ENCODE data around the gene PAXIP1. TPM values are rescaled to one million over a fixed set of nuclear protein-coding genes. Genes with fewer than 3 reads are reported as not detected.

PAXIP1 gene
- total and polyA plus RNA-seq, 10 of the 15 experiments (the other 5 are each of a cell fraction or from before 2014, with no cell fraction given): 7.3 to 27.2 (median 18.1) TPM

- ATAC-seq: no peak
- Histone ChIP-seq H2AFZ (ENCODE audit: control insufficient read depth, low read depth, low read length) (no peak overlapping the region), H3K79me2 (ENCODE audit: control insufficient read depth, insufficient read depth, low read length) (no peaks in the 10 kb centered on the region), H3K36me3 (ENCODE audit: control insufficient read depth in 2 of 2, insufficient read depth in 2 of 2, low read length in 1 of 2) (peaks cover 7 to 18% of the 10 kb centered on the region in 2 experiments; a peak in 3 of 4 replicates), H4K20me1 (ENCODE audit: control insufficient read depth, insufficient read depth) (no peaks in the 10 kb centered on the region), H3K27me3 (replicated peaks in 1 of 2; ENCODE audit: control insufficient read depth in 2 of 2, insufficient read depth in 2 of 2, low read length in 1 of 2) (no peaks in the 10 kb centered on the region), H3K27ac (ENCODE audit: control insufficient read depth, insufficient read depth) (no peak overlapping the region), H3K4me3 (no peak overlapping the region), H3K4me2 (ENCODE audit: control insufficient read depth, insufficient read depth) (no peak overlapping the region), H3K9me3 (replicated peaks; ENCODE audit: control insufficient read depth, insufficient read depth, low read length) (no peaks in the 10 kb centered on the region), H3K9ac (ENCODE audit: control insufficient read depth, insufficient read depth, low read length) (no peak overlapping the region), H3K4me1 (ENCODE audit: control insufficient read depth, insufficient read depth, low read length) (no peaks in the 10 kb centered on the region)
- ChIA-PET RAD21 (ENCODE audit: unreplicated experiment) (interaction anchor here (0.6 kb wide), 1 partner anchor 44 kb away, joined by 3 read pairs; no protein-coding TSS in a partner anchor), SMC1A (ENCODE audit: uncharacterized antibody, unreplicated experiment) (interaction anchor here (0.9 to 1.4 kb wide), 5 partner anchors 10 to 49 kb away, joined by 3 to 6 read pairs (median 3); no protein-coding TSS in a partner anchor), CTCF (interaction anchor here (0.9 to 2.7 kb wide), 8 partner anchors 14 to 368 kb away, joined by 3 to 10 read pairs (median 4); no protein-coding TSS in a partner anchor), POLR2A (no interaction called here)
- intact Hi-C loops (cut with micrococcal nuclease; ENCODE audit: unreplicated experiment): no loop called here
- in situ Hi-C loops (cut with MboI): no loop called here
- WGBS (ENCODE audit: insufficient coverage, insufficient replicate concordance, low lambda C conversion rate, missing lambda C conversion rate): 100% methylated on average over 4 of the region's 4 CpGs
- TF ChIP-seq BHLHE40 (IDR thresholded peaks at IDR 0.05; ENCODE audit: borderline replicate concordance in 1 of 2, low read depth in 2 of 2, low read length in 1 of 2) (no peak), BCL11A (IDR thresholded peaks at IDR 0.05; ENCODE audit: low read depth, low read length) (no peak), POLR2A (IDR thresholded peaks at IDR 0.05; ENCODE audit: low read depth, low read length) (no peak), FOXM1 (IDR thresholded peaks at IDR 0.05; ENCODE audit: low read depth, low read length) (no peak), IKZF1 (conservative IDR thresholded peaks at IDR 0.05) (no peak), NR2F1 (conservative IDR thresholded peaks at IDR 0.05) (no peak)
- no peak for DNase-seq (ENCODE audit: low read depth, low spot score)
- no peak for FAIRE-seq
- no TSS peak for BruUV-seq (replicated peaks)
These were observed 26.1 kb downstream of the PAXIP1 start for GRCh38 chr7:154976844-154977243.

- DNase-seq (ENCODE audit: low read depth, low spot score) (no peak), ATAC-seq (no peak), FAIRE-seq (no peak)
- H3K27me3 ChIP-seq (replicated peaks in 1 of 2; ENCODE audit: control insufficient read depth in 2 of 2, insufficient read depth in 2 of 2, low read length in 1 of 2): no peaks in the 10 kb centered on the region
- H3K4me1 ChIP-seq (ENCODE audit: control insufficient read depth, insufficient read depth, low read length): no peaks in the 10 kb centered on the region
- ChIA-PET RAD21 (ENCODE audit: unreplicated experiment) (no interaction called here), CTCF (interaction anchor here (0.9 to 2.7 kb wide), 7 partner anchors 15 to 49 kb away, joined by 3 to 10 read pairs (median 4); no protein-coding TSS in a partner anchor), POLR2A (no interaction called here), SMC1A (ENCODE audit: uncharacterized antibody, unreplicated experiment) (interaction anchor here (0.9 to 1.4 kb wide), 5 partner anchors 11 to 49 kb away, joined by 3 to 6 read pairs (median 3); no protein-coding TSS in a partner anchor)
- H3K4me3 ChIP-seq: no peak overlapping the region
- BruUV-seq (replicated peaks): no TSS peak
- in situ Hi-C loops (cut with MboI) (no loop called here), intact Hi-C loops (cut with micrococcal nuclease; ENCODE audit: unreplicated experiment) (no loop called here)
- H3K79me2 ChIP-seq (ENCODE audit: control insufficient read depth, insufficient read depth, low read length): no peaks in the 10 kb centered on the region
- no peak overlapping the region for H2AFZ ChIP-seq (ENCODE audit: control insufficient read depth, low read depth, low read length)
- H3K27ac ChIP-seq (ENCODE audit: control insufficient read depth, insufficient read depth): no peak overlapping the region
- H3K9ac ChIP-seq (ENCODE audit: control insufficient read depth, insufficient read depth, low read length): no peak overlapping the region
- H3K4me2 ChIP-seq (ENCODE audit: control insufficient read depth, insufficient read depth): no peak overlapping the region
- no peaks in the 10 kb centered on the region for H4K20me1 ChIP-seq (ENCODE audit: control insufficient read depth, insufficient read depth)
- no peaks in the 10 kb centered on the region for H3K9me3 ChIP-seq (replicated peaks; ENCODE audit: control insufficient read depth, insufficient read depth, low read length)
- peaks cover 8 to 16% of the 10 kb centered on the region in 2 experiments; a peak in 3 of 4 replicates for H3K36me3 ChIP-seq (ENCODE audit: control insufficient read depth in 2 of 2, insufficient read depth in 2 of 2, low read length in 1 of 2)
- 78% methylated on average over 7 of the region's 7 CpGs for WGBS (ENCODE audit: insufficient coverage, insufficient replicate concordance, low lambda C conversion rate, missing lambda C conversion rate)
- TF ChIP-seq SP1 (IDR thresholded peaks at IDR 0.05; ENCODE audit: low read depth, low read length): no peak
- no peak for TF ChIP-seq NR2F1 (conservative IDR thresholded peaks at IDR 0.05)
- TF ChIP-seq SKIL (IDR thresholded peaks at IDR 0.05; ENCODE audit: low read depth, poor library complexity, severe bottlenecking): no peak
- no peak for TF ChIP-seq E2F8 (IDR thresholded peaks at IDR 0.05; ENCODE audit: low read depth, partially characterized antibody)
These were observed 26.9 kb downstream of the PAXIP1 start for GRCh38 chr7:154975984-154976383.

Data from GM12878 (cell line).